ENCODE measurements around the gene GSS. TPM values are rescaled to one million over a fixed set of nuclear protein-coding genes. Genes with fewer than 3 reads are reported as not detected.

GSS gene
- total and polyA plus RNA-seq, 2 of the 8 experiments (the other 6 are each of a cell fraction or from before 2014, with no cell fraction given), result 34.6 to 43.2 TPM

GRCh38 chr20:34945315-34946077 is 10.1 kb downstream of the GSS start (continued):
- no peak for TF ChIP-seq CHD7 (IDR thresholded peaks at IDR 0.05; ENCODE audit: insufficient replicate concordance, low read length)
- TF ChIP-seq ATF2 (IDR thresholded peaks at IDR 0.05; ENCODE audit: low read length), result no peak
- no peak for TF ChIP-seq PHF8 (conservative IDR thresholded peaks at IDR 0.05; ENCODE audit: low read depth, low read length)
- no peak for TF ChIP-seq KDM1A (IDR thresholded peaks at IDR 0.05; ENCODE audit: borderline replicate concordance, low read length)
- TF ChIP-seq FOSL1 (IDR thresholded peaks at IDR 0.05; ENCODE audit: insufficient read depth, low read depth, low read length), result no peak
- no peak for TF ChIP-seq TAF7 (optimal IDR thresholded peaks at IDR 0.05; ENCODE audit: borderline replicate concordance, low read depth, low read length)
- no peak for TF ChIP-seq SIN3A (conservative IDR thresholded peaks at IDR 0.05 in 1 of 2, IDR thresholded peaks at IDR 0.05 in 1 of 2; ENCODE audit: low read depth in 1 of 2, low read length in 2 of 2)
- no peak for TF ChIP-seq BACH1 (IDR thresholded peaks at IDR 0.05; ENCODE audit: low read length)

Measured in H1 (cell line).